ENCODE data around the gene ZNF844. TPM values are rescaled to one million over a fixed set of nuclear protein-coding genes. Genes with fewer than 3 reads are reported as not detected.

ZNF844 gene
- total and polyA plus RNA-seq, 2 of the 8 experiments (the other 6 are each of a cell fraction or from before 2014, with no cell fraction given) = 3.1 to 9.8 TPM

- 2% methylated on average over 53 of the region's 53 CpGs; no CpG with 5 or more reads in 1 of the 2 experiments for WGBS, 2 experiments (ENCODE audit: extremely low coverage in 1 of 2, insufficient coverage in 1 of 2, insufficient read length in 1 of 2, insufficient replicate concordance in 2 of 2, low coverage in 1 of 2, low lambda C conversion rate in 2 of 2, missing lambda C conversion rate in 1 of 2)
- H3K79me1 ChIP-seq (ENCODE audit: low read depth, low read length) = peaks cover 3% of the 10 kb centered on the region; the same call in 1 of the 2 replicates
- no peak overlapping the region for H2BK15ac ChIP-seq (ENCODE audit: low read length)
- H2BK12ac ChIP-seq (ENCODE audit: low read depth, low read length) = peak overlapping the region; percentile 96; the same call in 1 of the 2 replicates
- peak overlapping the region; percentile 79 to 90 for H3K4me2 ChIP-seq (ENCODE audit: insufficient read depth in 1 of 2, low read depth in 2 of 2, low read length in 2 of 2)
- peak overlapping the region; percentile 99; the same call in 1 of the 2 replicates for H4K8ac ChIP-seq (ENCODE audit: extremely low read depth, insufficient read depth, low read length)
- H3K4me3 ChIP-seq (ENCODE audit: extremely low read depth in 1 of 4, insufficient read depth in 2 of 4, low read depth in 3 of 4, low read length in 4 of 4) = peak overlapping the region; percentile 62 to 93 (median 76)
- peak overlapping the region; percentile 89 to 94 (median 91) for H3K9ac ChIP-seq (replicated peaks in 1 of 4; ENCODE audit: extremely low read depth in 1 of 4, low read depth in 3 of 4, low read length in 3 of 4)
- H3K27me3 ChIP-seq (replicated peaks in 1 of 4; ENCODE audit: control insufficient read depth in 3 of 4, extremely low read depth in 1 of 4, insufficient read depth in 3 of 4, low read length in 3 of 4) = no peaks in the 10 kb centered on the region
- H3K4ac ChIP-seq (replicated peaks; ENCODE audit: insufficient read length, low read depth, low read length) = no peak overlapping the region
- peak overlapping the region; percentile 99 for H3K18ac ChIP-seq (ENCODE audit: extremely low read depth, low read length)
- H3K56ac ChIP-seq (replicated peaks; ENCODE audit: insufficient read length, low read depth, low read length) = peak overlapping the region; percentile 18
- POLR2A ChIA-PET (ENCODE audit: partially characterized antibody) = interaction anchor here (0.7 to 4.8 kb wide), 12 partner anchors 11 to 556 kb away, joined by 3 to 24 read pairs (median 8); partner anchors contain the start of genes ZNF20, ZNF844 and ZNF878
- H3K36me3 ChIP-seq (ENCODE audit: control insufficient read depth in 2 of 4, insufficient read depth in 4 of 4, low read length in 3 of 4) = peaks cover 2 to 27% (median 14%) of the 10 kb centered on the region in 4 experiments; a peak in 5 of 8 replicates
- H4K91ac ChIP-seq (replicated peaks; ENCODE audit: insufficient read length, low read length) = peak overlapping the region; percentile 8
- H4K5ac ChIP-seq (ENCODE audit: insufficient read length, low read depth, low read length) = peak overlapping the region; percentile 96
- CTCF ChIA-PET (ENCODE audit: partially characterized antibody) = interaction anchor here (0.7 to 3.5 kb wide), 16 partner anchors 9 to 255 kb away, joined by 3 to 28 read pairs (median 4); partner anchors contain the start of gene ZNF20
- no peaks in the 10 kb centered on the region for H4K20me1 ChIP-seq (replicated peaks in 1 of 2; ENCODE audit: control insufficient read depth in 1 of 2, insufficient read depth in 2 of 2, low read length in 2 of 2)
- H3K14ac ChIP-seq (ENCODE audit: insufficient read length) = no peak overlapping the region
- H3K4me1 ChIP-seq (replicated peaks in 1 of 4; ENCODE audit: control insufficient read depth in 3 of 4, insufficient read depth in 4 of 4, low read length in 3 of 4) = no peaks in the 10 kb centered on the region; a peak in 1 of 7 replicates
- peak overlapping the region; percentile 90 for H3K27ac ChIP-seq (ENCODE audit: low read depth, low read length)
- FAIRE-seq (no peak), DNase-seq (ENCODE audit: low read depth in 1 of 2, low spot score in 2 of 2) (peak; percentile 81 to 93)
- H3K23ac ChIP-seq (ENCODE audit: insufficient read length) = no peak overlapping the region
- no peak overlapping the region for H2AFZ ChIP-seq (ENCODE audit: low read length)
- peaks cover 0 to 40% of the 10 kb centered on the region in 2 experiments; a peak in 3 of 4 replicates for H3K79me2 ChIP-seq (ENCODE audit: control insufficient read depth in 1 of 2, insufficient read depth in 2 of 2, low read length in 2 of 2)
- H2BK120ac ChIP-seq (replicated peaks; ENCODE audit: low read depth, low read length) = no peak overlapping the region
- 0 out of 2 replicates have a peak, but pooled peaks cover 2% of the 10 kb centered on the region for H3K23me2 ChIP-seq (ENCODE audit: low read depth, low read length)
- peak overlapping the region; percentile 91 for H2BK5ac ChIP-seq (ENCODE audit: low read depth, low read length)
- H2AK5ac ChIP-seq (ENCODE audit: low read depth, low read length) = no peak overlapping the region
- H3K9me3 ChIP-seq (ENCODE audit: insufficient read depth in 2 of 2, low read depth in 1 of 2, low read length in 1 of 2) = peaks cover 0 to 7% of the 10 kb centered on the region in 2 experiments; a peak in 1 of 4 replicates
- no peak overlapping the region for H2BK20ac ChIP-seq (ENCODE audit: low read length)
- TF ChIP-seq RAD21 (IDR thresholded peaks at IDR 0.05 in 1 of 2, conservative IDR thresholded peaks at IDR 0.05 in 1 of 2; ENCODE audit: low read depth in 2 of 2, low read length in 2 of 2) = no peak
- TF ChIP-seq HDAC2 (IDR thresholded peaks at IDR 0.05; ENCODE audit: borderline replicate concordance in 1 of 2, low read depth in 2 of 2, low read length in 2 of 2) = no peak
- TF ChIP-seq CHD1 (IDR thresholded peaks at IDR 0.05; ENCODE audit: low read depth, low read length) = no peak
- no peak for TF ChIP-seq KDM5A (IDR thresholded peaks at IDR 0.05; ENCODE audit: low read length)
- no peak for TF ChIP-seq BACH1 (IDR thresholded peaks at IDR 0.05; ENCODE audit: low read length)
- no peak for TF ChIP-seq CEBPB (IDR thresholded peaks at IDR 0.05; ENCODE audit: low read depth, low read length)
- TF ChIP-seq PHF8 (conservative IDR thresholded peaks at IDR 0.05; ENCODE audit: low read depth, low read length) = peak; percentile 67
- no peak for TF ChIP-seq RBBP5 (IDR thresholded peaks at IDR 0.05; ENCODE audit: borderline replicate concordance, low read depth, low read length)
- TF ChIP-seq SRF (IDR thresholded peaks at IDR 0.05; ENCODE audit: low read depth, low read length) = no peak
- TF ChIP-seq SP4 (IDR thresholded peaks at IDR 0.05; ENCODE audit: low read length) = peak; percentile 40; the same call in 1 of the 2 replicates
- peak; percentile 79; the same call in 1 of the 2 replicates for TF ChIP-seq SP1 (IDR thresholded peaks at IDR 0.05; ENCODE audit: low read depth, low read length)
- no peak for TF ChIP-seq CREB1 (IDR thresholded peaks at IDR 0.05)
Measured at GRCh38 chr19:12092065-12092867, 27.7 kb downstream of the ZNF844 start.

Measured in H1 (cell line).